HepG2 (cell line): Measurements from ENCODE around the gene ECM1. TPM values are rescaled to one million over a fixed set of nuclear protein-coding genes. Genes with fewer than 3 reads are reported as not detected.
A peak's percentile ranks its signal among the peaks of the same experiment; 100 is the strongest.

Experiments used
- NFYC ChIP-seq: IDR thresholded peaks from 2 replicates; pipeline ENCODE4 v1.6.1; 2016; ENCODE audit warnings: missing genetic modification reagents, missing compliant biosample characterization
- REXO4 ChIP-seq: sonication (generic); formaldehyde crosslinking; IDR thresholded peaks from 2 replicates; pipeline ENCODE4 v1.8.0; 2022; ENCODE audit warnings: missing genetic modification reagents, mild to moderate bottlenecking, borderline replicate concordance
- ZNF264 ChIP-seq: sonication (generic); formaldehyde crosslinking; IDR thresholded peaks from 2 replicates; pipeline ENCODE4 v1.4.0; 2020; ENCODE audit warnings: missing genetic modification reagents
- ZNF543 ChIP-seq: sonication (generic); formaldehyde crosslinking; IDR thresholded peaks from 2 replicates; pipeline ENCODE4 v1.4.0; 2020; ENCODE audit warnings: mild to moderate bottlenecking, missing genetic modification reagents
- ZNF619 ChIP-seq: sonication (generic); formaldehyde crosslinking; IDR thresholded peaks from 2 replicates; pipeline ENCODE4 v1.4.0; 2020; ENCODE audit warnings: mild to moderate bottlenecking, missing genetic modification reagents
- ZNF746 ChIP-seq: sonication (generic); formaldehyde crosslinking; IDR thresholded peaks from 2 replicates; pipeline ENCODE4 v1.8.0; 2022; ENCODE audit warnings: mild to moderate bottlenecking, missing genetic modification reagents
- polyA plus RNA-seq, 8 experiments: library from polyadenylated mRNA; depleted of rRNA in 3 of 8; stranded (reverse) in 7 of 8; unstranded in 1 of 8; fragments of >200 nt; fragmentation: Illumina TruSeq in 4 of 8; extraction: Trizol in 4 of 8; gene quantifications; 2 replicates each; pipeline versions ENCODE4 v1.2.1 to v1.2.3, GENCODE V29; 2011 to 2016; ENCODE audit warnings: low read depth in 4 of 8, missing spikeins in 1 of 8, mixed read lengths in 1 of 8; ENCODE audit not compliant: insufficient read depth in 1 of 8
- total RNA-seq, 5 experiments: library from RNA; depleted of rRNA; stranded (reverse); fragments of >200 nt; fragmentation: Illumina TruSeq; extraction: Trizol; gene quantifications; 2 replicates each; pipeline ENCODE4 v1.2.3, GENCODE V29; 2016; ENCODE audit warnings: low read depth in 1 of 5
- TF ChIP-seq, protein P1 (sequence below): sonication (generic); formaldehyde crosslinking; IDR thresholded peaks from 2 replicates; pipeline ENCODE4 v1.4.0; 2020; ENCODE audit warnings: missing genetic modification reagents
- TF ChIP-seq, protein P2 (sequence below): sonication (generic); formaldehyde crosslinking; conservative IDR thresholded peaks from 2 replicates; pipeline ENCODE4 v1.5.0; 2020; ENCODE audit warnings: missing genetic modification reagents
- TF ChIP-seq, protein P3 (sequence below): sonication (generic); formaldehyde crosslinking; IDR thresholded peaks from 2 replicates; pipeline ENCODE4 v1.5.1; 2020; ENCODE audit warnings: mild to moderate bottlenecking, missing genetic modification reagents, borderline replicate concordance
- TF ChIP-seq, protein P4 (sequence below): sonication (generic); formaldehyde crosslinking; IDR thresholded peaks from 2 replicates; pipeline ENCODE4 v1.4.0; 2020; ENCODE audit warnings: missing genetic modification reagents, mild to moderate bottlenecking, borderline replicate concordance
- TF ChIP-seq, protein P5 (sequence below): sonication (generic); formaldehyde crosslinking; IDR thresholded peaks from 2 replicates; pipeline ENCODE4 v1.4.0; 2020; ENCODE audit warnings: missing genetic modification reagents, low read depth, mild to moderate bottlenecking, borderline replicate concordance
- TF ChIP-seq, protein P6 (sequence below): IDR thresholded peaks from 2 replicates; pipeline ENCODE4 v1.6.1; 2016; ENCODE audit warnings: control low read depth
- TF ChIP-seq, protein P7 (sequence below): sonication (generic); formaldehyde crosslinking; IDR thresholded peaks from 2 replicates; pipeline ENCODE4 v1.4.0; 2020; ENCODE audit warnings: missing genetic modification reagents

The ECM1 gene
- total and polyA plus RNA-seq, 2 of the 13 experiments (the other 11 are each of a cell fraction or from before 2014, with no cell fraction given): 0.42 to 1.0 TPM

DNA sequence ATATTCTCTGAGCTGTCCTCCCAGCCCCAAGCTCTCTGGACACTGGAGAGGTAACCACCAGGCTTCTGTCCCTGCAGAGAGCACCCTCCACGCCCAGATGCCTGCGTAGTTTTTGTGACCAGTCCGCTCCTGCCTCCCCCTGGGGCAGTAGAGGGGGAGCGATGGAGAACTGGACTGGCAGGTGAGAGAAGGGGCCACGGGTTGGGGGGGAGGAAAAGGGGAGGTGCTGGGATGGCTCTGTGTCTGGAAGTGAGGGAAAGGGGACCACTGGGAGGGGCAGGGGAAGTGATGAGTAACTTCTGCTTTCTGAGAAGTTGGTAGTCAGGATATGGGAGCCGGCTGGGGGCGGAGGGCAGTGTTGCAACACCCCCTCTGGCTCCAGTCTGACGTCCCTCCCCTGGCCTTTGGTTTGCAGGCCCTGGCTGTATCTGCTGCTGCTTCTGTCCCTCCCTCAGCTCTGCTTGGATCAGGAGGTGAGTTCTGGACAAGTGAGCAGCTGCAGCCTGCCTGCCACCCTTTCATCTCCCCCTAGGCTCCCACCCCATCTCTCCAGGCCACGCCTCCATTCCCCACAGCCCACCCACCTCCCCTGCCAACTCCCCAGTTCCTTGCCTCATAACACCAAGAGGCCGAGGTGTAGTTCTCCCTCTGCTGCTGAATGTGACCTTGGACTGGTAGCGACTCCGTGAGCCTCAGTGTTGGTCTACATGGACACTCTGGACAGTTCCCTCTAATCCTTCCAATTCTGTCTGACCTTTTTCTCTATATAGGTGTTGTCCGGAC lies 44.4 kb downstream of the ECM1 start (continued):
- TF ChIP-seq, protein P1, sequence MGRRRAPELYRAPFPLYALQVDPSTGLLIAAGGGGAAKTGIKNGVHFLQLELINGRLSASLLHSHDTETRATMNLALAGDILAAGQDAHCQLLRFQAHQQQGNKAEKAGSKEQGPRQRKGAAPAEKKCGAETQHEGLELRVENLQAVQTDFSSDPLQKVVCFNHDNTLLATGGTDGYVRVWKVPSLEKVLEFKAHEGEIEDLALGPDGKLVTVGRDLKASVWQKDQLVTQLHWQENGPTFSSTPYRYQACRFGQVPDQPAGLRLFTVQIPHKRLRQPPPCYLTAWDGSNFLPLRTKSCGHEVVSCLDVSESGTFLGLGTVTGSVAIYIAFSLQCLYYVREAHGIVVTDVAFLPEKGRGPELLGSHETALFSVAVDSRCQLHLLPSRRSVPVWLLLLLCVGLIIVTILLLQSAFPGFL (CRISPR knock-in tag): no peak
- TF ChIP-seq ZNF543 (CRISPR knock-in tag) (0 out of 2 replicates have a peak, but pooled peaks have one; percentile 51), ZNF746 (CRISPR knock-in tag) (peak; percentile 61; the same call in 1 of the 2 replicates), REXO4 (CRISPR knock-in tag) (no peak), ZNF264 (CRISPR knock-in tag) (peak; percentile 31; the same call in 1 of the 2 replicates), ZNF619 (0 out of 2 replicates have a peak, but pooled peaks have one; percentile 49), NFYC (no peak)
- TF ChIP-seq, protein P2, sequence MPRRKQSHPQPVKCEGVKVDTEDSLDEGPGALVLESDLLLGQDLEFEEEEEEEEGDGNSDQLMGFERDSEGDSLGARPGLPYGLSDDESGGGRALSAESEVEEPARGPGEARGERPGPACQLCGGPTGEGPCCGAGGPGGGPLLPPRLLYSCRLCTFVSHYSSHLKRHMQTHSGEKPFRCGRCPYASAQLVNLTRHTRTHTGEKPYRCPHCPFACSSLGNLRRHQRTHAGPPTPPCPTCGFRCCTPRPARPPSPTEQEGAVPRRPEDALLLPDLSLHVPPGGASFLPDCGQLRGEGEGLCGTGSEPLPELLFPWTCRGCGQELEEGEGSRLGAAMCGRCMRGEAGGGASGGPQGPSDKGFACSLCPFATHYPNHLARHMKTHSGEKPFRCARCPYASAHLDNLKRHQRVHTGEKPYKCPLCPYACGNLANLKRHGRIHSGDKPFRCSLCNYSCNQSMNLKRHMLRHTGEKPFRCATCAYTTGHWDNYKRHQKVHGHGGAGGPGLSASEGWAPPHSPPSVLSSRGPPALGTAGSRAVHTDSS (CRISPR knock-in tag): no peak
- TF ChIP-seq, protein P3, sequence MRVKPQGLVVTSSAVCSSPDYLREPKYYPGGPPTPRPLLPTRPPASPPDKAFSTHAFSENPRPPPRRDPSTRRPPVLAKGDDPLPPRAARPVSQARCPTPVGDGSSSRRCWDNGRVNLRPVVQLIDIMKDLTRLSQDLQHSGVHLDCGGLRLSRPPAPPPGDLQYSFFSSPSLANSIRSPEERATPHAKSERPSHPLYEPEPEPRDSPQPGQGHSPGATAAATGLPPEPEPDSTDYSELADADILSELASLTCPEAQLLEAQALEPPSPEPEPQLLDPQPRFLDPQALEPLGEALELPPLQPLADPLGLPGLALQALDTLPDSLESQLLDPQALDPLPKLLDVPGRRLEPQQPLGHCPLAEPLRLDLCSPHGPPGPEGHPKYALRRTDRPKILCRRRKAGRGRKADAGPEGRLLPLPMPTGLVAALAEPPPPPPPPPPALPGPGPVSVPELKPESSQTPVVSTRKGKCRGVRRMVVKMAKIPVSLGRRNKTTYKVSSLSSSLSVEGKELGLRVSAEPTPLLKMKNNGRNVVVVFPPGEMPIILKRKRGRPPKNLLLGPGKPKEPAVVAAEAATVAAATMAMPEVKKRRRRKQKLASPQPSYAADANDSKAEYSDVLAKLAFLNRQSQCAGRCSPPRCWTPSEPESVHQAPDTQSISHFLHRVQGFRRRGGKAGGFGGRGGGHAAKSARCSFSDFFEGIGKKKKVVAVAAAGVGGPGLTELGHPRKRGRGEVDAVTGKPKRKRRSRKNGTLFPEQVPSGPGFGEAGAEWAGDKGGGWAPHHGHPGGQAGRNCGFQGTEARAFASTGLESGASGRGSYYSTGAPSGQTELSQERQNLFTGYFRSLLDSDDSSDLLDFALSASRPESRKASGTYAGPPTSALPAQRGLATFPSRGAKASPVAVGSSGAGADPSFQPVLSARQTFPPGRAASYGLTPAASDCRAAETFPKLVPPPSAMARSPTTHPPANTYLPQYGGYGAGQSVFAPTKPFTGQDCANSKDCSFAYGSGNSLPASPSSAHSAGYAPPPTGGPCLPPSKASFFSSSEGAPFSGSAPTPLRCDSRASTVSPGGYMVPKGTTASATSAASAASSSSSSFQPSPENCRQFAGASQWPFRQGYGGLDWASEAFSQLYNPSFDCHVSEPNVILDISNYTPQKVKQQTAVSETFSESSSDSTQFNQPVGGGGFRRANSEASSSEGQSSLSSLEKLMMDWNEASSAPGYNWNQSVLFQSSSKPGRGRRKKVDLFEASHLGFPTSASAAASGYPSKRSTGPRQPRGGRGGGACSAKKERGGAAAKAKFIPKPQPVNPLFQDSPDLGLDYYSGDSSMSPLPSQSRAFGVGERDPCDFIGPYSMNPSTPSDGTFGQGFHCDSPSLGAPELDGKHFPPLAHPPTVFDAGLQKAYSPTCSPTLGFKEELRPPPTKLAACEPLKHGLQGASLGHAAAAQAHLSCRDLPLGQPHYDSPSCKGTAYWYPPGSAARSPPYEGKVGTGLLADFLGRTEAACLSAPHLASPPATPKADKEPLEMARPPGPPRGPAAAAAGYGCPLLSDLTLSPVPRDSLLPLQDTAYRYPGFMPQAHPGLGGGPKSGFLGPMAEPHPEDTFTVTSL (CRISPR knock-in tag): no peak
- TF ChIP-seq, protein P4, sequence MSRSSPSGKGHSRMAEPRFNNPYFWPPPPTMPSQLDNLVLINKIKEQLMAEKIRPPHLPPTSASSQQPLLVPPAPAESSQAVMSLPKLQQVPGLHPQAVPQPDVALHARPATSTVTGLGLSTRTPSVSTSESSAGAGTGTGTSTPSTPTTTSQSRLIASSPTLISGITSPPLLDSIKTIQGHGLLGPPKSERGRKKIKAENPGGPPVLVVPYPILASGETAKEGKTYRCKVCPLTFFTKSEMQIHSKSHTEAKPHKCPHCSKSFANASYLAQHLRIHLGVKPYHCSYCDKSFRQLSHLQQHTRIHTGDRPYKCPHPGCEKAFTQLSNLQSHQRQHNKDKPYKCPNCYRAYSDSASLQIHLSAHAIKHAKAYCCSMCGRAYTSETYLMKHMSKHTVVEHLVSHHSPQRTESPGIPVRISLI (CRISPR knock-in tag): peak; percentile 35; the same call in 1 of the 2 replicates
- TF ChIP-seq, protein P5, sequence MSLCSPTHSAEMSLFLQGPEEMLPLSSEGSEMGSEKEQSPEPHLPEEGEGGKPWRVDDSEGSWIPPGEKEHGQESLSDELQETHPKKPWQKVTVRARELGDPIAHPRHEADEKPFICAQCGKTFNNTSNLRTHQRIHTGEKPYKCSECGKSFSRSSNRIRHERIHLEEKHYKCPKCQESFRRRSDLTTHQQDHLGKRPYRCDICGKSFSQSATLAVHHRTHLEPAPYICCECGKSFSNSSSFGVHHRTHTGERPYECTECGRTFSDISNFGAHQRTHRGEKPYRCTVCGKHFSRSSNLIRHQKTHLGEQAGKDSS (CRISPR knock-in tag): no peak; the same call in 1 of the 2 replicates
- TF ChIP-seq, protein P6, sequence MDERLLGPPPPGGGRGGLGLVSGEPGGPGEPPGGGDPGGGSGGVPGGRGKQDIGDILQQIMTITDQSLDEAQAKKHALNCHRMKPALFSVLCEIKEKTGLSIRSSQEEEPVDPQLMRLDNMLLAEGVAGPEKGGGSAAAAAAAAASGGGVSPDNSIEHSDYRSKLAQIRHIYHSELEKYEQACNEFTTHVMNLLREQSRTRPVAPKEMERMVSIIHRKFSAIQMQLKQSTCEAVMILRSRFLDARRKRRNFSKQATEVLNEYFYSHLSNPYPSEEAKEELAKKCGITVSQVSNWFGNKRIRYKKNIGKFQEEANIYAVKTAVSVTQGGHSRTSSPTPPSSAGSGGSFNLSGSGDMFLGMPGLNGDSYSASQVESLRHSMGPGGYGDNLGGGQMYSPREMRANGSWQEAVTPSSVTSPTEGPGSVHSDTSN (CRISPR knock-in tag): no peak
- TF ChIP-seq, protein P7, sequence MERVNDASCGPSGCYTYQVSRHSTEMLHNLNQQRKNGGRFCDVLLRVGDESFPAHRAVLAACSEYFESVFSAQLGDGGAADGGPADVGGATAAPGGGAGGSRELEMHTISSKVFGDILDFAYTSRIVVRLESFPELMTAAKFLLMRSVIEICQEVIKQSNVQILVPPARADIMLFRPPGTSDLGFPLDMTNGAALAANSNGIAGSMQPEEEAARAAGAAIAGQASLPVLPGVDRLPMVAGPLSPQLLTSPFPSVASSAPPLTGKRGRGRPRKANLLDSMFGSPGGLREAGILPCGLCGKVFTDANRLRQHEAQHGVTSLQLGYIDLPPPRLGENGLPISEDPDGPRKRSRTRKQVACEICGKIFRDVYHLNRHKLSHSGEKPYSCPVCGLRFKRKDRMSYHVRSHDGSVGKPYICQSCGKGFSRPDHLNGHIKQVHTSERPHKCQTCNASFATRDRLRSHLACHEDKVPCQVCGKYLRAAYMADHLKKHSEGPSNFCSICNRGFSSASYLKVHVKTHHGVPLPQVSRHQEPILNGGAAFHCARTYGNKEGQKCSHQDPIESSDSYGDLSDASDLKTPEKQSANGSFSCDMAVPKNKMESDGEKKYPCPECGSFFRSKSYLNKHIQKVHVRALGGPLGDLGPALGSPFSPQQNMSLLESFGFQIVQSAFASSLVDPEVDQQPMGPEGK: peak; percentile 95
